Activated T-cell treated with anti-CD3 and anti-CD28 coated beads, Interleukin-2, amount 50 U/mL, for 48 hours (primary cell): ENCODE data around the gene UEVLD.
"Not testable (repeated sequence)": the region's sequence is repeated elsewhere in the genome, so short reads cannot be mapped to it uniquely, and the experiment has no call there.

Source experiments
- DNase-seq, 2 experiments: peaks; one replicate each; pipeline ENCODE4 v3.0.0-alpha.2; 2020

Gene UEVLD

GRCh38 chr11:18588297-18589252 is at the start of gene UEVLD:
UEVLD (minus strand) TSS chr11:18588734; CDS start chr11:18588654, 80 bp downstream.
- DNase-seq = peak; percentile 82 to 85

- peak; percentile 96 to 97 for DNase-seq
These were observed 45.9 kb upstream of the UEVLD start, which contains the start of gene SPTY2D1 for GRCh38 chr11:18634140-18635032. SPTY2D1 (minus strand) TSS chr11:18634342; CDS start chr11:18634257, 85 bp downstream.

- peak; percentile 24 to 48 for DNase-seq
These were observed 45.0 kb upstream of the UEVLD start for GRCh38 chr11:18633256-18634139.

- DNase-seq = no peak
These were observed 44.3 kb upstream of the UEVLD start for GRCh38 chr11:18632841-18633240.

GRCh38 chr11:18624161-18624560 is 35.6 kb upstream of the UEVLD start:
- no peak for DNase-seq

- no peak for DNase-seq
These were observed 35.2 kb upstream of the UEVLD start for GRCh38 chr11:18623707-18624106.

DNA sequence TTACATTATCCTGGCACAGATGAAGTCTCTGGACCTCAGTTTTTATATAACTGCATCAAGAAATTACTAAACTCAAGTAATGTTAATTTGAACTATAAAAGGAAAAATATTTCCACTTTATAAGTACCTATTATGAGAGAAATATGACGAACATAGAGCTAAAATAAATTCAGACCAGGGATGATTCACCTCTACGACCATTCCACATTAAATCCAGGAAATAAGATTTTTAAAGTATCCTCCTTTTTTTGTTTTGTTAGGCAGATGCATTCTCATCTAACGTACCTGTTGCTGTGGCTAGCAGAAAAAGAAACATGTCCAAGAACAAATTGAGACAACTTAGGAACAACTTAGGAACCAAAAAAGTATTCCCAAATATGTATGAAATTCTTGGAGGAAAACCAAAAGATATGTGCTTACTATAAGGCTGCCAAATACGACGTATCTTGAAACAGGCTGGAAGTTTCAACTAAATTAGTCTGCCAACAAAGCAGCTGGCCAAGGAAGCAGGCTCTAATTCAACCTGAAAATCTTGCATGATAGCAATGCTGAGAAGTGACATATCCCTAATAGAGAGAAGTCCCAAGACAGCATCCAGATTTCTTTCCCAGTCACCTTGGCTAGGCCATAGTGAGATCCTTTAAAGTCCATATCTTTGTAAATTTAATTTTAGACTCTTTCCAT is 29.9 kb upstream of the UEVLD start:
- DNase-seq = no peak

- no peak for DNase-seq
These were observed 29.3 kb upstream of the UEVLD start for GRCh38 chr11:18617688-18618341.

- no peak for DNase-seq
These were observed 27.3 kb upstream of the UEVLD start for GRCh38 chr11:18615628-18616392.

DNA sequence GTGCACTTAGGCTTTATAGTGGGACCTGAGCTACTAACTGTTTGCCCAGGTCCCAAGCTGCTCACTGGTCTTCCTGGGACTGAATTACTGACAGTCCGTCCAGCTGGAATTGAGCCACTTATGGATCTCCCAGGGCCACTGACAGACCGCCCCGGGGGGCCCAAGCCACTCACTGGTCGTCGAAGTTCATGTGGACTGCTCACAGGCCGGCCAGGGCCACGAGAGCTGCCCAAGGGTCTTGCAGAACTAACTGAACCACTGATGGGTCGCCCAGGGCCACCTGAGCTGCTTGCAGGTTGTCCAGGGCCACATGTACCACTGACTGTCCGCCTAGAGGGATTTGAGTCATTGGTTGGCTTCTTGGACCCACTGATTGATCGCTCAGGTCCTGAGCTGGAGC is 26.1 kb upstream of the UEVLD start:
- DNase-seq = no peak

DNA sequence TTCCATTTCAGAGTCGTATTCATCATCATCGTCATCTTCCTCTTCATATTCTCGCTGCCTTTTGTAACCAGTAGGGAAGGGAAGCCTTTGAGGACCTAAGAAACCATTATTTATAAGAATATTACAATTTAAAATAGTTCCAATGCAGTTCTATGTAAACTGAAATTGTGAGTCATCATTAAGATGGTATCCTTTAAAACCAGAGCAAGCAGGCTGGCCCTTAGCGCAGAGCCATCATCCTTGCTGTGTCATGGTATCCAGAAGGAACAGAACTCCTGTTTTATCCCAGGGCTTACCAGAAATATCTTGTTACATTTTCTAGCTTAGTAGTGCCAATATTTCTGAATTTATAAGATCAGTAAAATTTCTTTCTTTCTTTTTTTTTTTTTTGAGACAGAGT is 23.9 kb upstream of the UEVLD start:
- DNase-seq = no peak

- DNase-seq = no peak
These were observed 22.7 kb upstream of the UEVLD start for GRCh38 chr11:18611196-18611595.

GRCh38 chr11:18608376-18608775 is 19.8 kb upstream of the UEVLD start:
- no peak for DNase-seq

- no peak for DNase-seq
These were observed 12.5 kb upstream of the UEVLD start for GRCh38 chr11:18600915-18601569.

- DNase-seq = no peak
These were observed 11.3 kb upstream of the UEVLD start, which contains the start of gene MISFA for GRCh38 chr11:18599739-18600230. MISFA (plus strand) TSS chr11:18599789; CDS start chr11:18599929, 140 bp downstream.

DNA sequence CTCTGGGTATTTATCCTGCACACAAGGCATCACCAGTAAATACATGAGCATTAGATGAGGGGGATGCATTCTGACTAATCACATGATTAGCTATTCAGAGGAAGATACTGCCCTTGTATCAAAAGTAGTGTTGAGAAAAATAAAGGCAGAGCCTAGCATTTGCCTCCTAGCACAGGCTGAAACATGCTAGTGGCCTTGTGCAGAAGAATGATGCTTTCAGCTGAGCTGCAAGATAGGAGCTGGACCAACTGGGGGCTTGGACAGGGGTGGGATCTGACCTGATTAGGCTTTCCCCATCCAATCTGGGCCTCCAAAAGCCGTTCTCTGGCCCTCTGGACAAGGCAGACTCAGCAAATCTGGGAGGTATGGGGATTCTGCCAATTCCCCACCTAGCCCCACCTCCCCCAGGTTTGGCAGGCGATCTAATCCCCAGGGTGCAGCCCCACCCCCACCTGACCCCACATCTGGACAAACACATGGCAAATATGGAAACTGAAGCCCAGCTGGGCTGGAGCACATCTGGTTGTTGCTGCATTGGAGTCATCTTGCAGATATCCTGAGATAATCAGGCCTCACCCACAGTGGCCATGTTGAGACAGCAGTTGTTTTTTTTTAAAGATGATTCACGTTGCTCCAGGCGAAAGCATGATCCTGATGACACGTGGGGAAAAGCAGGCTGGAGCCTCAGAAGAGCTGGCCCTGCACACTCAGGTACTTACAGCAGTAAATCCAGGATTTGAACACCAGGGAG is 6.6 kb upstream of the UEVLD start:
- DNase-seq = no peak

DNA sequence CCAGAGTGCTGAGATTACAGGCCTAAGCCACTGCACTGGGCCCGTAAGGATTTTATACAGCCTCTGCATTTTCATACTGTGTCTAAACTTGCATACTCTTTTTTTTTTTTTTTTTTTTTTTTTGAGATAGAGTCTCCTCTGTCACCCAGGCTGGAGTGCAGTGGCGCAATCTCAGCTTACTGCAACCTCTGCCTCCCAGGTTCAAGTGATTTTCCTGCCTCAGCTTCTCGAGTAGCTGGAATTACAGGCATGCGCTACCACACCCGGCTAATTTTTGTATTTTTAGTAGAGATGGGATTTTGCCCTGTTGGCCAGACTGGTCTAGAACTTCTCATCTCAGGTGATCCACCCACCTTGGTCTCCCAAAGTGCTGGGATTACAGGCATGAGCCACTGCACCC is 5.6 kb upstream of the UEVLD start:
- DNase-seq = not testable (repeated sequence)

- DNase-seq = no peak
These were observed 2.0 kb upstream of the UEVLD start for GRCh38 chr11:18590571-18590970.

DNA sequence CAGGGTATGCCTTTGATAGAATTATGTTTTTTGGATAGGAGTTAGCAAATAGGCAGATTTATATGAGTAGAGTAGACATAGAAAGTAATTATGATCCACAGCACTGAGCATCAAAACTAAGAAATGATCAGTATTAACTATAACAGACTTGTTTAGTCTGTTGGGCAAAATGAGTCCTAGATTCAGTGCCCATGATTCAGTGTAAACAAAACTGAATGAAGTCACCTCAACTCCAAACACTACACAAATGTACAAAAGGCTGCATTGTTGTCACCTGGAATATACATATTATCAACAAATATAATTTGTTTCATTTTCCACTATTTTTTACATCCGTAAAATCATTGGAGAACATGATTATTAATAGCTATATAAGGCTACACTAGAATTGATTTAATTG is 6.7 kb downstream of the UEVLD start:
- no peak for DNase-seq
